GM18868 (cell line): ENCODE measurements around the gene C1QL4.

Experiments used
- ATAC-seq: cut with Tn5 transposase; IDR thresholded peaks from one replicate; pipeline ENCODE4 v1.9.1; 2021; ENCODE audit warnings: mild to moderate bottlenecking, moderate library complexity; ENCODE audit not compliant: unreplicated experiment

C1QL4 gene

GRCh38 chr12:49305762-49306510, 31.1 kb downstream of the C1QL4 start:
- no peak for ATAC-seq

- no peak for ATAC-seq
These were observed 32.8 kb downstream of the C1QL4 start for GRCh38 chr12:49304161-49304560.

GRCh38 chr12:49301760-49302159, 35.2 kb downstream of the C1QL4 start:
- no peak for ATAC-seq

GRCh38 chr12:49298160-49298559, 38.8 kb downstream of the C1QL4 start:
- ATAC-seq: no peak

GRCh38 chr12:49297695-49298060, 39.3 kb downstream of the C1QL4 start:
- ATAC-seq: no peak

- ATAC-seq: no peak
These were observed 39.9 kb downstream of the C1QL4 start for GRCh38 chr12:49296836-49297694.

- ATAC-seq: no peak
These were observed 40.8 kb downstream of the C1QL4 start for GRCh38 chr12:49296034-49296835.

GRCh38 chr12:49295082-49295936, 41.7 kb downstream of the C1QL4 start, which contains the start of gene PRPH:
Gene PRPH (plus strand): TSS chr12:49295147. CDS start chr12:49295201, 54 bp downstream.
- ATAC-seq: no peak

GRCh38 chr12:49294804-49295081, 42.2 kb downstream of the C1QL4 start:
- ATAC-seq: no peak

GRCh38 chr12:49294086-49294803, 42.7 kb downstream of the C1QL4 start:
- no peak for ATAC-seq

GRCh38 chr12:49293056-49293956, 43.7 kb downstream of the C1QL4 start:
- ATAC-seq: no peak

GRCh38 chr12:49292729-49293055, 44.3 kb downstream of the C1QL4 start:
- ATAC-seq: no peak

- no peak for ATAC-seq
These were observed 47.9 kb downstream of the C1QL4 start for GRCh38 chr12:49288922-49289555.

- ATAC-seq: no peak
These were observed 48.6 kb downstream of the C1QL4 start for GRCh38 chr12:49288412-49288853.

GRCh38 chr12:49287876-49288275, 49.1 kb downstream of the C1QL4 start:
- ATAC-seq: no peak

- ATAC-seq: no peak
These were observed 52.3 kb downstream of the C1QL4 start for GRCh38 chr12:49284672-49285071.

- no peak for ATAC-seq
These were observed 53.2 kb downstream of the C1QL4 start for GRCh38 chr12:49283541-49284429.
